CD4-positive, alpha-beta memory T cell (primary cell): ENCODE results near the gene DOCK10. TPM values are rescaled to one million over a fixed set of nuclear protein-coding genes. Genes with fewer than 3 reads are reported as not detected.

ENCODE experiments used
- CTCF ChIA-PET: fragments of 350-600 bp; sonication (Branson Sonifier 250); formaldehyde crosslinking; loops from one replicate; lab custom pipeline; 2021; ENCODE audit warnings: inconsistent platforms; ENCODE audit not compliant: partially characterized antibody; lab: Charles Lee
- POLR2A ChIA-PET: fragments of 350-600 bp; sonication (Branson Sonifier 250); formaldehyde crosslinking; loops from one replicate; lab custom pipeline; 2021; ENCODE audit not compliant: partially characterized antibody; lab: Charles Lee
- DNase-seq, 5 donors: peaks; one replicate each; pipeline versions ENCODE4 v3.0.0 to v3.0.0-alpha.2; 2020 to 2022; ENCODE audit warnings: mixed read lengths in 1 of 5
- H3K27ac ChIP-seq: one replicate; pipeline ENCODE4 v1.7.0; 2013; ENCODE audit warnings: low read depth, low read length
- H3K27me3 ChIP-seq: 2 replicates; pipeline ENCODE4 v1.7.0; 2013; ENCODE audit warnings: mild to moderate bottlenecking, low read length, moderate library complexity; ENCODE audit not compliant: insufficient read depth
- H3K36me3 ChIP-seq: 2 replicates; pipeline ENCODE4 v1.7.0; 2013; ENCODE audit warnings: mild to moderate bottlenecking, low read length, moderate library complexity; ENCODE audit not compliant: insufficient read depth
- H3K4me1 ChIP-seq: 2 replicates; pipeline ENCODE4 v1.7.0; 2013; ENCODE audit warnings: mild to moderate bottlenecking, low read length, moderate library complexity; ENCODE audit not compliant: insufficient read depth
- H3K4me3 ChIP-seq, 2 donors: one replicate each; pipeline ENCODE4 v1.7.0; 2013; ENCODE audit warnings: low read length in 2 of 2, mild to moderate bottlenecking in 1 of 2
- H3K9me3 ChIP-seq, 2 donors: one replicate each; pipeline ENCODE4 v1.7.0; 2013; ENCODE audit warnings: low read length in 2 of 2, control low read depth in 1 of 2; ENCODE audit not compliant: control insufficient read depth in 1 of 2
- H3K27ac Mint-ChIP-seq, 7 donors: one replicate each; pipeline ENCODE4 v1.8.0; 2020 to 2021; ENCODE audit warnings: mixed read lengths in 7 of 7, mild to moderate bottlenecking in 6 of 7, inconsistent platforms in 3 of 7, moderate library complexity in 3 of 7
- H3K27me3 Mint-ChIP-seq, 2 donors: one replicate each; pipeline ENCODE4 v1.8.0; 2020 to 2021; ENCODE audit warnings: mixed read lengths in 2 of 2
- H3K36me3 Mint-ChIP-seq, 2 donors: one replicate each; pipeline ENCODE4 v1.8.0; 2020 to 2021; ENCODE audit warnings: mixed read lengths in 2 of 2, inconsistent platforms in 1 of 2, mild to moderate bottlenecking in 1 of 2
- H3K4me1 Mint-ChIP-seq, 4 donors: one replicate each; pipeline ENCODE4 v1.8.0; 2020 to 2021; ENCODE audit warnings: mixed read lengths in 4 of 4, mild to moderate bottlenecking in 1 of 4
- H3K4me3 Mint-ChIP-seq, 8 donors: one replicate each; pipeline ENCODE4 v1.8.0; 2020 to 2021; ENCODE audit warnings: mixed read lengths in 8 of 8, mild to moderate bottlenecking in 7 of 8, moderate library complexity in 6 of 8, inconsistent platforms in 3 of 8
- H3K9me3 Mint-ChIP-seq, 8 donors: one replicate each; pipeline ENCODE4 v1.8.0; 2020 to 2021; ENCODE audit warnings: mixed read lengths in 8 of 8, mild to moderate bottlenecking in 5 of 8, inconsistent platforms in 3 of 8, moderate library complexity in 1 of 8
- intact Hi-C: fragments of 100-400 bp; cut with micrococcal nuclease; formaldehyde crosslinking; loops from one replicate; pipeline ENCODE4 v1.15.1; 2023
- polyA plus RNA-seq, 2 donors: library from polyadenylated mRNA; unstranded; fragments of 300-500 nt; fragmentation: Illumina TruSeq; gene quantifications; one replicate each; pipeline ENCODE4 v1.2.3, GENCODE V29; 2021
- total RNA-seq, 2 experiments: library from RNA; stranded (reverse); gene quantifications; one replicate each; pipeline ENCODE4 v1.2.3, GENCODE V29; 2021

The DOCK10 gene
- total and polyA plus RNA-seq, 4 experiments from 2014 or later: 26.0 to 186 (median 125) TPM

GRCh38 chr2:224776795-224777558 is 265.3 kb downstream of the DOCK10 start:
- Mint-ChIP-seq H3K4me1 (peaks cover 0 to 5% (median 0%) of the 10 kb centered on the region in 4 donors), H3K27me3 (no peaks in the 10 kb centered on the region), H3K9me3 (peaks cover 0 to 1% (median 0%) of the 10 kb centered on the region in 8 donors), H3K27ac (peak overlapping the region in 4 of 7 donors; percentile 43 to 86 (median 59)), H3K36me3 (peaks cover 42 to 75% of the 10 kb centered on the region in 2 donors), H3K4me3 (no peak overlapping the region)
- Histone ChIP-seq H3K4me1 (no peaks in the 10 kb centered on the region), H3K36me3 (peaks cover 29% of the 10 kb centered on the region), H3K9me3 (no peaks in the 10 kb centered on the region), H3K27ac (no peak overlapping the region), H3K27me3 (no peaks in the 10 kb centered on the region), H3K4me3 (no peak overlapping the region)
- ChIA-PET CTCF (interaction anchor here (0.7 to 3.9 kb wide), 11 partner anchors 11 to 884 kb away, joined by 3 to 22 read pairs (median 3); no protein-coding TSS in a partner anchor), POLR2A (no interaction called here)
- no peak for DNase-seq
- intact Hi-C loops: loop anchor here (10.0 kb wide), 1 partner anchor 228 kb away; no protein-coding TSS in a partner anchor

- Histone ChIP-seq H3K36me3 (peaks cover 40% of the 10 kb centered on the region), H3K27ac (no peak overlapping the region), H3K4me1 (no peaks in the 10 kb centered on the region), H3K27me3 (no peaks in the 10 kb centered on the region), H3K4me3 (no peak overlapping the region), H3K9me3 (no peaks in the 10 kb centered on the region)
- H3K9me3 Mint-ChIP-seq: peaks cover 0 to 1% (median 0%) of the 10 kb centered on the region in 8 donors
- H3K27ac Mint-ChIP-seq: no peak overlapping the region
- no peak overlapping the region for H3K4me3 Mint-ChIP-seq
- H3K36me3 Mint-ChIP-seq: peaks cover 51 to 75% of the 10 kb centered on the region in 2 donors
- CTCF ChIA-PET: interaction anchor here (1.2 to 3.9 kb wide), 3 partner anchors 12 to 416 kb away, joined by 3 to 22 read pairs (median 16); no protein-coding TSS in a partner anchor
- peaks cover 0 to 5% (median 0%) of the 10 kb centered on the region in 4 donors for H3K4me1 Mint-ChIP-seq
- POLR2A ChIA-PET: no interaction called here
- no peak for DNase-seq
- no peaks in the 10 kb centered on the region for H3K27me3 Mint-ChIP-seq
- intact Hi-C loops: loop anchor here (10.0 kb wide), 1 partner anchor 229 kb away; no protein-coding TSS in a partner anchor
These were observed 266.6 kb downstream of the DOCK10 start for GRCh38 chr2:224775647-224776046.

- intact Hi-C loops: loop anchor here (10.0 kb wide), 1 partner anchor 230 kb away; no protein-coding TSS in a partner anchor
- Histone ChIP-seq H3K9me3 (no peaks in the 10 kb centered on the region), H3K4me1 (no peaks in the 10 kb centered on the region), H3K27ac (no peak overlapping the region), H3K4me3 (no peak overlapping the region), H3K27me3 (no peaks in the 10 kb centered on the region), H3K36me3 (peaks cover 49% of the 10 kb centered on the region)
- Mint-ChIP-seq H3K36me3 (peaks cover 60 to 81% of the 10 kb centered on the region in 2 donors), H3K27ac (peak overlapping the region in 1 of 7 donors; percentile 41), H3K4me1 (peaks cover 0 to 5% (median 0%) of the 10 kb centered on the region in 4 donors), H3K27me3 (no peaks in the 10 kb centered on the region), H3K9me3 (peaks cover 0 to 1% (median 0%) of the 10 kb centered on the region in 8 donors), H3K4me3 (no peak overlapping the region)
- no peak for DNase-seq
- CTCF ChIA-PET: interaction anchor here (1.2 kb wide), 1 partner anchor 14 kb away, joined by 5 read pairs; no protein-coding TSS in a partner anchor
- POLR2A ChIA-PET: no interaction called here
These were observed 267.5 kb downstream of the DOCK10 start for GRCh38 chr2:224774735-224775134.

GRCh38 chr2:224772494-224772893 is 269.8 kb downstream of the DOCK10 start:
- Histone ChIP-seq H3K36me3 (peaks cover 62% of the 10 kb centered on the region), H3K9me3 (no peaks in the 10 kb centered on the region), H3K4me3 (no peak overlapping the region), H3K4me1 (no peaks in the 10 kb centered on the region), H3K27me3 (no peaks in the 10 kb centered on the region), H3K27ac (no peak overlapping the region)
- no peaks in the 10 kb centered on the region for H3K27me3 Mint-ChIP-seq
- peak overlapping the region in 4 of 7 donors; percentile 41 to 91 (median 55) for H3K27ac Mint-ChIP-seq
- peaks cover 0 to 7% (median 1%) of the 10 kb centered on the region in 4 donors for H3K4me1 Mint-ChIP-seq
- H3K4me3 Mint-ChIP-seq: no peak overlapping the region
- peaks cover 72 to 83% of the 10 kb centered on the region in 2 donors for H3K36me3 Mint-ChIP-seq
- ChIA-PET CTCF (interaction anchor here (0.8 to 0.9 kb wide), 2 partner anchors 13 to 237 kb away, joined by 3 read pairs; no protein-coding TSS in a partner anchor), POLR2A (interaction anchor here (1.3 kb wide), 1 partner anchor 9 kb away, joined by 4 read pairs; no protein-coding TSS in a partner anchor)
- no peak for DNase-seq
- intact Hi-C loops: loop anchor here (10.0 kb wide), 1 partner anchor 232 kb away; no protein-coding TSS in a partner anchor
- H3K9me3 Mint-ChIP-seq: peaks cover 0 to 1% (median 0%) of the 10 kb centered on the region in 8 donors

GRCh38 chr2:224769489-224769888 is 272.8 kb downstream of the DOCK10 start:
- H3K27ac Mint-ChIP-seq: peak overlapping the region in 2 of 7 donors; percentile 5 to 9

GRCh38 chr2:224764565-224765236 is 277.6 kb downstream of the DOCK10 start:
- H3K4me3 ChIP-seq: no peak overlapping the region
- POLR2A ChIA-PET: no interaction called here
- peaks cover 18% of the 10 kb centered on the region for H3K4me1 ChIP-seq
- no peaks in the 10 kb centered on the region for H3K27me3 Mint-ChIP-seq
- peaks cover 43% of the 10 kb centered on the region for H3K36me3 ChIP-seq
- peak overlapping the region; percentile 5 for H3K27ac ChIP-seq
- peak overlapping the region in 5 of 7 donors; percentile 24 to 72 (median 49) for H3K27ac Mint-ChIP-seq
- peaks cover 85 to 89% of the 10 kb centered on the region in 2 donors for H3K36me3 Mint-ChIP-seq
- H3K9me3 ChIP-seq: no peaks in the 10 kb centered on the region
- no peaks in the 10 kb centered on the region for H3K27me3 ChIP-seq
- peak in 4 of 5 donors; percentile 22 to 39 (median 28) for DNase-seq
- CTCF ChIA-PET: interaction anchor here (2.8 kb wide), 1 partner anchor 12 kb away, joined by 16 read pairs; no protein-coding TSS in a partner anchor
- H3K4me3 Mint-ChIP-seq: peak overlapping the region in 2 of 8 donors; percentile 48 to 49
- H3K4me1 Mint-ChIP-seq: peaks cover 16 to 26% (median 21%) of the 10 kb centered on the region in 4 donors
- intact Hi-C loops: no loop called here
- peaks cover 2 to 16% (median 12%) of the 10 kb centered on the region in 8 donors for H3K9me3 Mint-ChIP-seq

More at GRCh38 chr2:224769489-224769888, 272.8 kb downstream of the DOCK10 start:
- peaks cover 0 to 3% (median 0%) of the 10 kb centered on the region in 8 donors for H3K9me3 Mint-ChIP-seq
- ChIA-PET CTCF (interaction anchor here (1.6 kb wide), 1 partner anchor 232 kb away, joined by 4 read pairs; no protein-coding TSS in a partner anchor), POLR2A (no interaction called here)
- H3K4me1 Mint-ChIP-seq: peaks cover 9 to 19% (median 15%) of the 10 kb centered on the region in 4 donors
- intact Hi-C loops: no loop called here
- H3K4me3 Mint-ChIP-seq: no peak overlapping the region
- Histone ChIP-seq H3K4me3 (no peak overlapping the region), H3K27ac (no peak overlapping the region), H3K27me3 (no peaks in the 10 kb centered on the region), H3K36me3 (peaks cover 66% of the 10 kb centered on the region), H3K4me1 (peaks cover 12% of the 10 kb centered on the region), H3K9me3 (no peaks in the 10 kb centered on the region)
- H3K36me3 Mint-ChIP-seq: peaks cover 80 to 84% of the 10 kb centered on the region in 2 donors
- H3K27me3 Mint-ChIP-seq: no peaks in the 10 kb centered on the region
- no peak for DNase-seq
